ENCODE results near the gene C12orf57. TPM values are rescaled to one million over a fixed set of nuclear protein-coding genes. Genes with fewer than 3 reads are reported as not detected.

The C12orf57 gene
- total and polyA plus RNA-seq, 2 of the 13 experiments (the other 11 are each of a cell fraction or from before 2014, with no cell fraction given) = 84.0 to 287 TPM

DNA sequence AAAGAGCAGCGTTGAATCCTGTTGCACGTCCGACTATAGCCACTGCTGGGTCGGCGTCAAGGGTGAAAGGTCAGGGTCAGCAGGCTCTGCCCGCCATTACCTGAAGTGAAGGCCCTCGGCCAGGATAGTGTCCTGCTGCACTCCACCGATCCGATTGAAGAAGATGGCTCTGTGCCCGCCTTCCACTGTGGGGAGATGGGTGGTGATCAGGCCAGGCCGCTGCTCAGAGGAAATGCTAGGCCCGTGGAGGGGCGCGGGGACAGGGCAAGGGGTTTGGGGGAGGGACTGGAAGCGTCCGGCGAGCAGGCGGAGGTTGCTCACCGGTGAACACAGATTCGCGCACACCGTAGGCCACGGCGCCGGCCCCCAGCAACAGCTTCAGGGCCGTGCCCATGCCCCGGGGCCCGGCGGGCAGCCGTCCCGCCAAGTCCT lies 26.3 kb downstream of the C12orf57 start (continued):
- TF ChIP-seq HMGA1 (CRISPR knock-in tag; conservative IDR thresholded peaks at IDR 0.05) = no peak
- peak; percentile 97 for TF ChIP-seq NR2C2 (CRISPR knock-in tag; IDR thresholded peaks at IDR 0.05; ENCODE audit: borderline replicate concordance)
- TF ChIP-seq NR2F2 (IDR thresholded peaks at IDR 0.05; ENCODE audit: borderline replicate concordance, low read depth) = peak; percentile 68; the same call in 1 of the 2 replicates
- TF ChIP-seq ZFP41 (CRISPR knock-in tag; IDR thresholded peaks at IDR 0.05; ENCODE audit: borderline replicate concordance) = no peak
- TF ChIP-seq, protein P1, sequence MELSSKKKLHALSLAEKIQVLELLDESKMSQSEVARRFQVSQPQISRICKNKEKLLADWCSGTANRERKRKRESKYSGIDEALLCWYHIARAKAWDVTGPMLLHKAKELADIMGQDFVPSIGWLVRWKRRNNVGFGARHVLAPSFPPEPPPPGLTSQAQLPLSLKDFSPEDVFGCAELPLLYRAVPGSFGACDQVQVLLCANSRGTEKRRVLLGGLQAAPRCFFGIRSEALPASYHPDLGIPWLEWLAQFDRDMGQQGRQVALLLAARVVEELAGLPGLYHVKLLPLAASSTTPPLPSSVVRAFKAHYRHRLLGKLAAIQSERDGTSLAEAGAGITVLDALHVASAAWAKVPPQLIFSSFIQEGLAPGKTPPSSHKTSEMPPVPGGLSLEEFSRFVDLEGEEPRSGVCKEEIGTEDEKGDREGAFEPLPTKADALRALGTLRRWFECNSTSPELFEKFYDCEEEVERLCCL (CRISPR knock-in tag; IDR thresholded peaks at IDR 0.05; ENCODE audit: borderline replicate concordance) = no peak
- TF ChIP-seq, protein P2, sequence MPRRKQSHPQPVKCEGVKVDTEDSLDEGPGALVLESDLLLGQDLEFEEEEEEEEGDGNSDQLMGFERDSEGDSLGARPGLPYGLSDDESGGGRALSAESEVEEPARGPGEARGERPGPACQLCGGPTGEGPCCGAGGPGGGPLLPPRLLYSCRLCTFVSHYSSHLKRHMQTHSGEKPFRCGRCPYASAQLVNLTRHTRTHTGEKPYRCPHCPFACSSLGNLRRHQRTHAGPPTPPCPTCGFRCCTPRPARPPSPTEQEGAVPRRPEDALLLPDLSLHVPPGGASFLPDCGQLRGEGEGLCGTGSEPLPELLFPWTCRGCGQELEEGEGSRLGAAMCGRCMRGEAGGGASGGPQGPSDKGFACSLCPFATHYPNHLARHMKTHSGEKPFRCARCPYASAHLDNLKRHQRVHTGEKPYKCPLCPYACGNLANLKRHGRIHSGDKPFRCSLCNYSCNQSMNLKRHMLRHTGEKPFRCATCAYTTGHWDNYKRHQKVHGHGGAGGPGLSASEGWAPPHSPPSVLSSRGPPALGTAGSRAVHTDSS (CRISPR knock-in tag; conservative IDR thresholded peaks at IDR 0.05) = no peak
- TF ChIP-seq SRF (IDR thresholded peaks at IDR 0.05; ENCODE audit: low read depth, low read length) = no peak
- TF ChIP-seq HNRNPK (IDR thresholded peaks at IDR 0.05; ENCODE audit: low read depth, low read length, poor library complexity, severe bottlenecking) = peak; percentile 77
- TF ChIP-seq, protein P3, sequence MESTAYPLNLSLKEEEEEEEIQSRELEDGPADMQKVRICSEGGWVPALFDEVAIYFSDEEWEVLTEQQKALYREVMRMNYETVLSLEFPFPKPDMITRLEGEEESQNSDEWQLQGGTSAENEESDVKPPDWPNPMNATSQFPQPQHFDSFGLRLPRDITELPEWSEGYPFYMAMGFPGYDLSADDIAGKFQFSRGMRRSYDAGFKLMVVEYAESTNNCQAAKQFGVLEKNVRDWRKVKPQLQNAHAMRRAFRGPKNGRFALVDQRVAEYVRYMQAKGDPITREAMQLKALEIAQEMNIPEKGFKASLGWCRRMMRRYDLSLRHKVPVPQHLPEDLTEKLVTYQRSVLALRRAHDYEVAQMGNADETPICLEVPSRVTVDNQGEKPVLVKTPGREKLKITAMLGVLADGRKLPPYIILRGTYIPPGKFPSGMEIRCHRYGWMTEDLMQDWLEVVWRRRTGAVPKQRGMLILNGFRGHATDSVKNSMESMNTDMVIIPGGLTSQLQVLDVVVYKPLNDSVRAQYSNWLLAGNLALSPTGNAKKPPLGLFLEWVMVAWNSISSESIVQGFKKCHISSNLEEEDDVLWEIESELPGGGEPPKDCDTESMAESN (CRISPR knock-in tag; conservative IDR thresholded peaks at IDR 0.05) = no peak
- no peak; the same call in 1 of the 2 replicates for TF ChIP-seq ZNF605 (CRISPR knock-in tag; IDR thresholded peaks at IDR 0.05)
- TF ChIP-seq ZNF446 (CRISPR knock-in tag; IDR thresholded peaks at IDR 0.05) = 0 out of 2 replicates have a peak, but pooled peaks have one; percentile 24
- TF ChIP-seq ZNF205 (CRISPR knock-in tag; IDR thresholded peaks at IDR 0.05) = no peak
- no peak for TF ChIP-seq ZNF746 (CRISPR knock-in tag; IDR thresholded peaks at IDR 0.05)
- TF ChIP-seq, protein P4, sequence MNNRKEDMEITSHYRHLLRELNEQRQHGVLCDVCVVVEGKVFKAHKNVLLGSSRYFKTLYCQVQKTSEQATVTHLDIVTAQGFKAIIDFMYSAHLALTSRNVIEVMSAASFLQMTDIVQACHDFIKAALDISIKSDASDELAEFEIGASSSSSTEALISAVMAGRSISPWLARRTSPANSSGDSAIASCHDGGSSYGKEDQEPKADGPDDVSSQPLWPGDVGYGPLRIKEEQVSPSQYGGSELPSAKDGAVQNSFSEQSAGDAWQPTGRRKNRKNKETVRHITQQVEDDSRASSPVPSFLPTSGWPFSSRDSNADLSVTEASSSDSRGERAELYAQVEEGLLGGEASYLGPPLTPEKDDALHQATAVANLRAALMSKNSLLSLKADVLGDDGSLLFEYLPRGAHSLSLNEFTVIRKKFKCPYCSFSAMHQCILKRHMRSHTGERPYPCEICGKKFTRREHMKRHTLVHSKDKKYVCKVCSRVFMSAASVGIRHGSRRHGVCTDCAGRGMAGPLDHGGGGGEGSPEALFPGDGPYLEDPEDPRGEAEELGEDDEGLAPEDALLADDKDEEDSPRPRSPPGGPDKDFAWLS (CRISPR knock-in tag; IDR thresholded peaks at IDR 0.05; ENCODE audit: borderline replicate concordance) = no peak
- TF ChIP-seq ZNF263 (CRISPR knock-in tag; IDR thresholded peaks at IDR 0.05) = 0 out of 2 replicates have a peak, but pooled peaks have one; percentile 44
- no peak; the same call in 1 of the 2 replicates for TF ChIP-seq GABPA (IDR thresholded peaks at IDR 0.05; ENCODE audit: low read depth, low read length)
- no peak for TF ChIP-seq GABPA (CRISPR knock-in tag; IDR thresholded peaks at IDR 0.05; ENCODE audit: low read depth)
- no peak for TF ChIP-seq STAG1 (CRISPR knock-in tag; IDR thresholded peaks at IDR 0.05)
- TF ChIP-seq ZNF121 (CRISPR knock-in tag; IDR thresholded peaks at IDR 0.05) = no peak
- peak; percentile 42; the same call in 1 of the 2 replicates for TF ChIP-seq ZSCAN29 (CRISPR knock-in tag; conservative IDR thresholded peaks at IDR 0.05)
- TF ChIP-seq ZFY (CRISPR knock-in tag; IDR thresholded peaks at IDR 0.05) = no peak
- TF ChIP-seq, protein P5, sequence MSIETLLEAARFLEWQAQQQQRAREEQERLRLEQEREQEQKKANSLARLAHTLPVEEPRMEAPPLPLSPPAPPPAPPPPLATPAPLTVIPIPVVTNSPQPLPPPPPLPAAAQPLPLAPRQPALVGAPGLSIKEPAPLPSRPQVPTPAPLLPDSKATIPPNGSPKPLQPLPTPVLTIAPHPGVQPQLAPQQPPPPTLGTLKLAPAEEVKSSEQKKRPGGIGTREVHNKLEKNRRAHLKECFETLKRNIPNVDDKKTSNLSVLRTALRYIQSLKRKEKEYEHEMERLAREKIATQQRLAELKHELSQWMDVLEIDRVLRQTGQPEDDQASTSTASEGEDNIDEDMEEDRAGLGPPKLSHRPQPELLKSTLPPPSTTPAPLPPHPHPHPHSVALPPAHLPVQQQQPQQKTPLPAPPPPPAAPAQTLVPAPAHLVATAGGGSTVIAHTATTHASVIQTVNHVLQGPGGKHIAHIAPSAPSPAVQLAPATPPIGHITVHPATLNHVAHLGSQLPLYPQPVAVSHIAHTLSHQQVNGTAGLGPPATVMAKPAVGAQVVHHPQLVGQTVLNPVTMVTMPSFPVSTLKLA (IDR thresholded peaks at IDR 0.05) = no peak
- no peak for TF ChIP-seq CEBPB (IDR thresholded peaks at IDR 0.05; ENCODE audit: borderline replicate concordance, low read depth, low read length)
